ENCODE results near the gene PDE6C. TPM values are rescaled to one million over a fixed set of nuclear protein-coding genes. Genes with fewer than 3 reads are reported as not detected.
"Not testable (repeated sequence)": the region's sequence is repeated elsewhere in the genome, so short reads cannot be mapped to it uniquely, and the experiment has no call there.

Gene PDE6C
- polyA plus RNA-seq, 1 experiment: not detected

DNA sequence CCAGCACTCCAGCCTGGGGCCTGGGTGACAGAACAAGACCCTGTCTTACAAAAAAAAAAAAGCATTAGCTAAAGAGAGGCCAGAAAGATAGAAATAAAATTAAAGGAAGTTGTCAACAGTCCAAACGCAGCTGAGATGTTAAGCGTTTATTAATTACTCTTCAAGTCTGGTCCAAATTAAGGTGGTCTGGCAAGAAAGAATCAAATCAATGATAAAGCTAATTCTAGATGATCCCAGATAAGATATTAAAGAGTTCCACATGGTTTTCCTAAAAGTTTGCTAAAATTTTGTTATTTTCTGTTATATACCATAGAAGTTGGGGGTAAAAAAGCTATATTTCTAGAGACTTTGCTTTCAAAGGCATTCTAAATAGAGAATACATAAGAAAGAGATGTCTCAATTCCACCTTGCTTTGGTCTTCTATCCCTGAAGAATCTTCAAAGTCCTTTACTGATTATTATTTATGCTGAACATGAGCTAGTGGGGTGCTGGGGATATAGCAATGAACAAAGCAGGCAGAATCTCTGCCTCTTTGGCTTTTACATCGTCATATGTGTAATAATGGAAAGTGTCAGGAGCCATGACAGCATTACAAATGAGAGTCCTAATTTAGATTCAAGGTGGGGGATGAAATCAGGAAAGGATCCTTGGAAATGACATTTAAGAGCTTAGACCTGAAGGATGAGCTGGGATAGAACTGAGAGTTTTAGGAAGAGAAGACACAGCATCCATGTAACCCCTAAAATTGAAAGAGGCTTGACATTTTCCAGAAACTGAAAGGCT lies 66.7 kb downstream of the PDE6C start:
- no peak for DNase-seq (ENCODE audit: low read depth, low spot score)
- CTCF ChIA-PET: interaction anchor here (1.0 to 8.0 kb wide), 8 partner anchors 9 to 598 kb away, joined by 3 to 101 read pairs (median 5); no protein-coding TSS in a partner anchor
- no peak for TF ChIP-seq CTCF (IDR thresholded peaks at IDR 0.05; ENCODE audit: low read depth, low read length)
- Histone ChIP-seq H3K27ac (ENCODE audit: low read depth, low read length) (no peak overlapping the region), H3K9me3 (ENCODE audit: control insufficient read depth, insufficient read depth, low read length) (no peaks in the 10 kb centered on the region), H3K27me3 (ENCODE audit: control insufficient read depth, insufficient read depth, low read length) (no peaks in the 10 kb centered on the region), H3K4me3 (ENCODE audit: low read depth, low read length) (no peak overlapping the region)
- POLR2A ChIA-PET: no interaction called here

DNA sequence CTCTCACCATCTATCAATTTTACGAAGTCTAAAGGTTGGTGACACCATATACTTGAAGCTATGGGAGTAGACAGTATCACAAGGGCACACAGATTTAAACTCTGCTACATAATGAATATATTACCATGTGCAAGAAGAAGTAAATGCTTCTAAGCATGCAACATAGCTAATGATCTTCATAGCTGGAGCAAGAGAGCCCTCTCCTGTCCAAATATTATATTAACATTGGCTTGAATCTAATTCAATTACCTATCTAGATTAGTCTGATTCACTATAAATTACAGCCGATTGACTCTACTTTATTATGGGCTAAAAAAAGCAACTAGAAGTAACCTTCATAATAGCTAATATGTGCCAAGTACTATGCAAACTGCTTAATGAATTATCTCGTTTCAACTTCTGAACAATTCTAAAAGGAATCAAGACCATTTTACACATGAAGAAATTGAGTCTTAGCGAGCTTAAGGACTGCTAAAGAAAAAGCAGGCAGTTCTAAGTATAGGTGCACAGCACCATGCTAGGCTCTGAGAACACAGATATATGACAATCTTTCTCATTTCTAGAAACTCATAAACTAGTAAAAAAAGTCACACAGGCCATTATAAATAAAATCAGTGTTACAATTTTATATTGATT lies 68.2 kb downstream of the PDE6C start:
- Histone ChIP-seq H3K27ac (ENCODE audit: low read depth, low read length) (no peak overlapping the region), H3K27me3 (ENCODE audit: control insufficient read depth, insufficient read depth, low read length) (no peaks in the 10 kb centered on the region), H3K4me3 (ENCODE audit: low read depth, low read length) (no peak overlapping the region), H3K9me3 (ENCODE audit: control insufficient read depth, insufficient read depth, low read length) (no peaks in the 10 kb centered on the region)
- peak; percentile 45; the same call in 1 of the 2 replicates for TF ChIP-seq CTCF (IDR thresholded peaks at IDR 0.05; ENCODE audit: low read depth, low read length)
- ChIA-PET POLR2A (interaction anchor here (1.0 kb wide), 1 partner anchor 126 kb away, joined by 3 read pairs; no protein-coding TSS in a partner anchor), CTCF (interaction anchor here (0.8 to 8.0 kb wide), 22 partner anchors 10 to 600 kb away, joined by 3 to 101 read pairs (median 4); partner anchors contain the start of gene MYOF)
- no peak for DNase-seq (ENCODE audit: low read depth, low spot score)

DNA sequence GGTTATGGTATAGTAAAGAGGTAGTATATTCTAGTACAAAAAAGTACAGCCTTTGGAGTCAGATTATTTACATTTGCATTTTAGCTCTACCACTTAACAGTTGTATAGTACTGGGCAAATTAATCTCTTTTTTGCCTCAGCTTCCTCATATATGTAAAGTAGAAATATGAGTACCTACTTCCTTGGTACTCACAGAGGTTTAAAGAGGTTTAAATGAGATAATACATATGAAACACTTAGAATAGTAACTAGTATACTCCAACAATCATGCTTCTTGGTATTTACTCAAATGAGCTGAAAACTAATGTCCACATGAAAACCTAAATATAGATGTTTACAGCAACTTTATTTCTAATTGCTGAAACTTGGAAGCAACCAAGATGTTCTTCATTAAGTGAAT lies 75.4 kb downstream of the PDE6C start:
- no peaks in the 10 kb centered on the region for H3K9me3 ChIP-seq (ENCODE audit: control insufficient read depth, insufficient read depth, low read length)
- no peak for TF ChIP-seq CTCF (IDR thresholded peaks at IDR 0.05; ENCODE audit: low read depth, low read length)
- no peak overlapping the region for H3K4me3 ChIP-seq (ENCODE audit: low read depth, low read length)
- CTCF ChIA-PET: interaction anchor here (1.8 to 2.1 kb wide), 2 partner anchors 133 to 145 kb away, joined by 5 read pairs; no protein-coding TSS in a partner anchor
- POLR2A ChIA-PET: no interaction called here
- no peak for DNase-seq (ENCODE audit: low read depth, low spot score)
- H3K27ac ChIP-seq (ENCODE audit: low read depth, low read length): no peak overlapping the region
- H3K27me3 ChIP-seq (ENCODE audit: control insufficient read depth, insufficient read depth, low read length): no peaks in the 10 kb centered on the region

- no peak for TF ChIP-seq CTCF (IDR thresholded peaks at IDR 0.05; ENCODE audit: low read depth, low read length)
- Histone ChIP-seq H3K9me3 (ENCODE audit: control insufficient read depth, insufficient read depth, low read length) (no peaks in the 10 kb centered on the region), H3K4me3 (ENCODE audit: low read depth, low read length) (no peak overlapping the region), H3K27me3 (ENCODE audit: control insufficient read depth, insufficient read depth, low read length) (no peaks in the 10 kb centered on the region), H3K27ac (ENCODE audit: low read depth, low read length) (no peak overlapping the region)
- DNase-seq (ENCODE audit: low read depth, low spot score): no peak
- ChIA-PET CTCF (interaction anchor here (0.9 to 1.4 kb wide), 4 partner anchors 15 to 748 kb away, joined by 3 to 5 read pairs (median 3); no protein-coding TSS in a partner anchor), POLR2A (interaction anchor here (0.7 kb wide), 1 partner anchor 48 kb away, joined by 5 read pairs; no protein-coding TSS in a partner anchor)
These were observed 83.4 kb downstream of the PDE6C start for GRCh38 chr10:93695740-93696139.

GRCh38 chr10:93696582-93696981 lies 84.2 kb downstream of the PDE6C start:
- CTCF ChIA-PET: interaction anchor here (1.2 kb wide), 1 partner anchor 12 kb away, joined by 5 read pairs; no protein-coding TSS in a partner anchor
- DNase-seq (ENCODE audit: low read depth, low spot score); H3K27ac ChIP-seq (ENCODE audit: low read depth, low read length); H3K27me3 ChIP-seq (ENCODE audit: control insufficient read depth, insufficient read depth, low read length); POLR2A ChIA-PET; H3K9me3 ChIP-seq (ENCODE audit: control insufficient read depth, insufficient read depth, low read length); H3K4me3 ChIP-seq (ENCODE audit: low read depth, low read length): not testable (repeated sequence)

All from AG04450 (cell line).